HEK293 (cell line): ENCODE results near the gene SHLD1.

ENCODE experiments used
- CTCF ChIA-PET: fragments of 350-600 bp; formaldehyde crosslinking; extraction: SDS; loops from one replicate; lab custom pipeline; 2021; ENCODE audit warnings: antibody characterized with exemption; lab: Yijun Ruan, JAX
- POLR2A ChIA-PET: fragments of 300-600 bp; formaldehyde crosslinking; extraction: SDS; loops from one replicate; lab custom pipeline; 2020; ENCODE audit warnings: antibody characterized with exemption, inconsistent platforms; lab: Yijun Ruan, JAX
- H3K27ac ChIP-seq: fragments of 200-500 bp; sonication (Bioruptor generic); 2 replicates; pipeline ENCODE4 v1.5.1; 2014; ENCODE audit warnings: low read depth, low read length, control low read depth, inconsistent platforms; ENCODE audit errors: extremely low read depth
- H3K36me3 ChIP-seq, 2 experiments: fragments of 200-500 bp in 1 of 2; sonication (Bioruptor generic) in 1 of 2; 1 replicate in 1 of 2; 2 replicates in 1 of 2; pipeline ENCODE4 v1.5.1; 2014 to 2017; ENCODE audit warnings: inconsistent platforms in 2 of 2, low read length in 2 of 2; ENCODE audit not compliant: control insufficient read depth in 2 of 2, insufficient read depth in 1 of 2
- H3K4me1 ChIP-seq: fragments of 200-500 bp; sonication (Bioruptor generic); 2 replicates; pipeline ENCODE4 v1.5.1; 2014; ENCODE audit warnings: mild to moderate bottlenecking, low read length, inconsistent platforms; ENCODE audit not compliant: control insufficient read depth, insufficient read depth
- H3K4me3 ChIP-seq: 2 replicates; pipeline ENCODE4 v1.5.1; 2011; ENCODE audit warnings: low read depth, mild to moderate bottlenecking, control low read depth, low read length, moderate library complexity
- H3K9me3 ChIP-seq: fragments of 200-500 bp; sonication (Bioruptor generic); 2 replicates; pipeline ENCODE4 v1.5.1; 2014; ENCODE audit warnings: low read depth, low read length, inconsistent platforms; ENCODE audit not compliant: control insufficient read depth, insufficient read depth
- EGR2 ChIP-seq: fragments of 450-650 bp; formaldehyde crosslinking; IDR thresholded peaks from 2 replicates; pipeline ENCODE4 v1.5.1; 2016; ENCODE audit warnings: low read depth, missing biosample characterization, missing genetic modification characterization
- KLF8 ChIP-seq: fragments of 450-650 bp; formaldehyde crosslinking; IDR thresholded peaks from 2 replicates; pipeline ENCODE4 v1.5.1; 2016; ENCODE audit warnings: missing biosample characterization, missing genetic modification characterization
- PRDM2 ChIP-seq: fragments of 450-650 bp; formaldehyde crosslinking; IDR thresholded peaks from 2 replicates; pipeline ENCODE4 v1.5.1; 2016; ENCODE audit warnings: missing biosample characterization, missing genetic modification characterization, borderline replicate concordance
- SP7 ChIP-seq: fragments of 450-650 bp; formaldehyde crosslinking; IDR thresholded peaks from 2 replicates; pipeline ENCODE4 v1.5.1; 2016; ENCODE audit warnings: missing biosample characterization, missing genetic modification characterization
- ZBTB11 ChIP-seq: fragments of 450-650 bp; formaldehyde crosslinking; conservative IDR thresholded peaks from 2 replicates; pipeline ENCODE4 v1.5.1; 2016; ENCODE audit warnings: low read depth, missing biosample characterization, missing genetic modification characterization
- ZFHX2 ChIP-seq: fragments of 450-650 bp; formaldehyde crosslinking; conservative IDR thresholded peaks from 2 replicates; pipeline ENCODE4 v1.5.1; 2016; ENCODE audit warnings: missing biosample characterization, missing genetic modification characterization
- ZFP41 ChIP-seq: fragments of 450-650 bp; formaldehyde crosslinking; IDR thresholded peaks from 2 replicates; pipeline ENCODE4 v1.5.1; 2016; ENCODE audit warnings: missing biosample characterization, missing genetic modification characterization, borderline replicate concordance
- ZNF138 ChIP-seq: fragments of 450-650 bp; formaldehyde crosslinking; IDR thresholded peaks from 2 replicates; pipeline ENCODE4 v1.5.1; 2016; ENCODE audit warnings: missing biosample characterization, missing genetic modification characterization, borderline replicate concordance
- ZNF366 ChIP-seq: fragments of 450-650 bp; formaldehyde crosslinking; conservative IDR thresholded peaks from 2 replicates; pipeline ENCODE4 v1.5.1; 2016; ENCODE audit warnings: missing biosample characterization, missing genetic modification characterization
- ZNF394 ChIP-seq: fragments of 450-650 bp; formaldehyde crosslinking; IDR thresholded peaks from 2 replicates; pipeline ENCODE4 v1.5.1; 2016; ENCODE audit warnings: missing biosample characterization, missing genetic modification characterization, mild to moderate bottlenecking, moderate library complexity, borderline replicate concordance
- ZNF510 ChIP-seq: fragments of 450-650 bp; formaldehyde crosslinking; IDR thresholded peaks from 2 replicates; pipeline ENCODE4 v1.5.1; 2018; ENCODE audit warnings: mild to moderate bottlenecking, missing genetic modification characterization, missing biosample characterization; ENCODE audit not compliant: insufficient replicate concordance
- ZNF600 ChIP-seq: fragments of 450-650 bp; formaldehyde crosslinking; IDR thresholded peaks from 2 replicates; pipeline ENCODE4 v1.5.1; 2016; ENCODE audit warnings: missing biosample characterization, missing genetic modification characterization
- ZSCAN5A ChIP-seq: fragments of 450-650 bp; formaldehyde crosslinking; IDR thresholded peaks from 2 replicates; pipeline ENCODE4 v1.5.1; 2016; ENCODE audit warnings: missing biosample characterization, missing genetic modification characterization
- TF ChIP-seq, protein P1 (sequence below): fragments of 450-650 bp; formaldehyde crosslinking; IDR thresholded peaks from 2 replicates; pipeline ENCODE4 v1.5.1; 2016; ENCODE audit warnings: missing biosample characterization, missing genetic modification characterization
- TF ChIP-seq, protein P2 (sequence below): fragments of 450-650 bp; formaldehyde crosslinking; IDR thresholded peaks from 2 replicates; pipeline ENCODE4 v1.5.1; 2016; ENCODE audit warnings: missing biosample characterization, missing genetic modification characterization
- TF ChIP-seq, protein P3 (sequence below): fragments of 450-650 bp; formaldehyde crosslinking; IDR thresholded peaks from 2 replicates; pipeline ENCODE4 v1.5.1; 2016; ENCODE audit warnings: missing biosample characterization, missing genetic modification characterization

SHLD1 gene

GRCh38 chr20:5729348-5729747 is 20.9 kb upstream of the SHLD1 start:
- ChIA-PET CTCF (no interaction called here), POLR2A (no interaction called here)
- Histone ChIP-seq H3K36me3 (no peaks in the 10 kb centered on the region), H3K9me3 (no peaks in the 10 kb centered on the region; the same call in 1 of the 2 replicates), H3K4me1 (no peaks in the 10 kb centered on the region), H3K27ac (no peak overlapping the region), H3K4me3 (no peak overlapping the region)
- no peak for TF ChIP-seq ZNF366 (tag by site-specific recombination)
- no peak for TF ChIP-seq ZFP41 (tag by site-specific recombination)
- no peak for TF ChIP-seq ZNF600 (tag by site-specific recombination)
- no peak for TF ChIP-seq EGR2 (tag by site-specific recombination)
- TF ChIP-seq PRDM2 (tag by site-specific recombination) = no peak
- no peak for TF ChIP-seq SP7 (tag by site-specific recombination)
- TF ChIP-seq, protein P1, sequence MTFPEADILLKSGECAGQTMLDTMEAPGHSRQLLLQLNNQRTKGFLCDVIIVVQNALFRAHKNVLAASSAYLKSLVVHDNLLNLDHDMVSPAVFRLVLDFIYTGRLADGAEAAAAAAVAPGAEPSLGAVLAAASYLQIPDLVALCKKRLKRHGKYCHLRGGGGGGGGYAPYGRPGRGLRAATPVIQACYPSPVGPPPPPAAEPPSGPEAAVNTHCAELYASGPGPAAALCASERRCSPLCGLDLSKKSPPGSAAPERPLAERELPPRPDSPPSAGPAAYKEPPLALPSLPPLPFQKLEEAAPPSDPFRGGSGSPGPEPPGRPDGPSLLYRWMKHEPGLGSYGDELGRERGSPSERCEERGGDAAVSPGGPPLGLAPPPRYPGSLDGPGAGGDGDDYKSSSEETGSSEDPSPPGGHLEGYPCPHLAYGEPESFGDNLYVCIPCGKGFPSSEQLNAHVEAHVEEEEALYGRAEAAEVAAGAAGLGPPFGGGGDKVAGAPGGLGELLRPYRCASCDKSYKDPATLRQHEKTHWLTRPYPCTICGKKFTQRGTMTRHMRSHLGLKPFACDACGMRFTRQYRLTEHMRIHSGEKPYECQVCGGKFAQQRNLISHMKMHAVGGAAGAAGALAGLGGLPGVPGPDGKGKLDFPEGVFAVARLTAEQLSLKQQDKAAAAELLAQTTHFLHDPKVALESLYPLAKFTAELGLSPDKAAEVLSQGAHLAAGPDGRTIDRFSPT = no peak

DNA sequence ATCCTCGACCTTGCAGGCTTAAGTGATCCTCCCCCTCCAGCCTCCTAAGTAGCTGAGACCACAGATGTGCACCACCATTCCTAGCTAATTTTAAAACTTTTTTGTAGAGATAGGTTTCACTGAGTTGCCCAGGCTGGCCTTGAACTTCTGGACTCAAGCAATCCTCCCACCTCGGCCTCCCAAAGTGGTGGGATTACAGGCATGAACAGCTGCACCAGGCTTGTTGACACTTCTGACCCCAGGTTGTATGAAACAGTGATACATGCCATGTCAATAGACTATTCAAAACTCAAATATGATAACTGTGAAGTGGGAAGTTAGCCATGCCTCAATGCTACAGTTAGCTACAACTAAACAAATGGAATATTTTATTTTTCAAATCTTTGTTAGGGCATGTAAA is 20.1 kb upstream of the SHLD1 start:
- CTCF ChIA-PET = interaction anchor here (0.6 kb wide), 1 partner anchor 356 kb away, joined by 3 read pairs; no protein-coding TSS in a partner anchor
- no peak overlapping the region for H3K27ac ChIP-seq
- POLR2A ChIA-PET = no interaction called here
- TF ChIP-seq, protein P2, sequence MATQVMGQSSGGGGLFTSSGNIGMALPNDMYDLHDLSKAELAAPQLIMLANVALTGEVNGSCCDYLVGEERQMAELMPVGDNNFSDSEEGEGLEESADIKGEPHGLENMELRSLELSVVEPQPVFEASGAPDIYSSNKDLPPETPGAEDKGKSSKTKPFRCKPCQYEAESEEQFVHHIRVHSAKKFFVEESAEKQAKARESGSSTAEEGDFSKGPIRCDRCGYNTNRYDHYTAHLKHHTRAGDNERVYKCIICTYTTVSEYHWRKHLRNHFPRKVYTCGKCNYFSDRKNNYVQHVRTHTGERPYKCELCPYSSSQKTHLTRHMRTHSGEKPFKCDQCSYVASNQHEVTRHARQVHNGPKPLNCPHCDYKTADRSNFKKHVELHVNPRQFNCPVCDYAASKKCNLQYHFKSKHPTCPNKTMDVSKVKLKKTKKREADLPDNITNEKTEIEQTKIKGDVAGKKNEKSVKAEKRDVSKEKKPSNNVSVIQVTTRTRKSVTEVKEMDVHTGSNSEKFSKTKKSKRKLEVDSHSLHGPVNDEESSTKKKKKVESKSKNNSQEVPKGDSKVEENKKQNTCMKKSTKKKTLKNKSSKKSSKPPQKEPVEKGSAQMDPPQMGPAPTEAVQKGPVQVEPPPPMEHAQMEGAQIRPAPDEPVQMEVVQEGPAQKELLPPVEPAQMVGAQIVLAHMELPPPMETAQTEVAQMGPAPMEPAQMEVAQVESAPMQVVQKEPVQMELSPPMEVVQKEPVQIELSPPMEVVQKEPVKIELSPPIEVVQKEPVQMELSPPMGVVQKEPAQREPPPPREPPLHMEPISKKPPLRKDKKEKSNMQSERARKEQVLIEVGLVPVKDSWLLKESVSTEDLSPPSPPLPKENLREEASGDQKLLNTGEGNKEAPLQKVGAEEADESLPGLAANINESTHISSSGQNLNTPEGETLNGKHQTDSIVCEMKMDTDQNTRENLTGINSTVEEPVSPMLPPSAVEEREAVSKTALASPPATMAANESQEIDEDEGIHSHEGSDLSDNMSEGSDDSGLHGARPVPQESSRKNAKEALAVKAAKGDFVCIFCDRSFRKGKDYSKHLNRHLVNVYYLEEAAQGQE (tag by site-specific recombination) = no peak
- TF ChIP-seq ZNF510 (no peak), KLF8 (tag by site-specific recombination) (no peak), ZNF138 (tag by site-specific recombination) (no peak), ZSCAN5A (tag by site-specific recombination) (no peak), ZNF394 (tag by site-specific recombination) (no peak), ZBTB11 (tag by site-specific recombination) (no peak), ZFHX2 (tag by site-specific recombination) (no peak)
- TF ChIP-seq, protein P3, sequence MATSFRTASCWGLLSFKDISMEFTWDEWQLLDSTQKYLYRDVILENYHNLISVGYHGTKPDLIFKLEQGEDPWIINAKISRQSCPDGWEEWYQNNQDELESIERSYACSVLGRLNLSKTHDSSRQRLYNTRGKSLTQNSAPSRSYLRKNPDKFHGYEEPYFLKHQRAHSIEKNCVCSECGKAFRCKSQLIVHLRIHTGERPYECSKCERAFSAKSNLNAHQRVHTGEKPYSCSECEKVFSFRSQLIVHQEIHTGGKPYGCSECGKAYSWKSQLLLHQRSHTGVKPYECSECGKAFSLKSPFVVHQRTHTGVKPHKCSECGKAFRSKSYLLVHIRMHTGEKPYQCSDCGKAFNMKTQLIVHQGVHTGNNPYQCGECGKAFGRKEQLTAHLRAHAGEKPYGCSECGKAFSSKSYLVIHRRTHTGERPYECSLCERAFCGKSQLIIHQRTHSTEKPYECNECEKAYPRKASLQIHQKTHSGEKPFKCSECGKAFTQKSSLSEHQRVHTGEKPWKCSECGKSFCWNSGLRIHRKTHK (tag by site-specific recombination) = no peak
- H3K4me3 ChIP-seq = no peak overlapping the region
- no peaks in the 10 kb centered on the region for H3K36me3 ChIP-seq
- H3K4me1 ChIP-seq = no peaks in the 10 kb centered on the region
- H3K9me3 ChIP-seq = no peaks in the 10 kb centered on the region; the same call in 1 of the 2 replicates
